Fibroblast of skin of right biceps (primary cell): Measurements from ENCODE around the gene OVAAL.

ENCODE experiments used
- DNase-seq: peaks from one replicate; pipeline ENCODE4 v3.0.0-alpha.2; 2013

OVAAL gene

DNA sequence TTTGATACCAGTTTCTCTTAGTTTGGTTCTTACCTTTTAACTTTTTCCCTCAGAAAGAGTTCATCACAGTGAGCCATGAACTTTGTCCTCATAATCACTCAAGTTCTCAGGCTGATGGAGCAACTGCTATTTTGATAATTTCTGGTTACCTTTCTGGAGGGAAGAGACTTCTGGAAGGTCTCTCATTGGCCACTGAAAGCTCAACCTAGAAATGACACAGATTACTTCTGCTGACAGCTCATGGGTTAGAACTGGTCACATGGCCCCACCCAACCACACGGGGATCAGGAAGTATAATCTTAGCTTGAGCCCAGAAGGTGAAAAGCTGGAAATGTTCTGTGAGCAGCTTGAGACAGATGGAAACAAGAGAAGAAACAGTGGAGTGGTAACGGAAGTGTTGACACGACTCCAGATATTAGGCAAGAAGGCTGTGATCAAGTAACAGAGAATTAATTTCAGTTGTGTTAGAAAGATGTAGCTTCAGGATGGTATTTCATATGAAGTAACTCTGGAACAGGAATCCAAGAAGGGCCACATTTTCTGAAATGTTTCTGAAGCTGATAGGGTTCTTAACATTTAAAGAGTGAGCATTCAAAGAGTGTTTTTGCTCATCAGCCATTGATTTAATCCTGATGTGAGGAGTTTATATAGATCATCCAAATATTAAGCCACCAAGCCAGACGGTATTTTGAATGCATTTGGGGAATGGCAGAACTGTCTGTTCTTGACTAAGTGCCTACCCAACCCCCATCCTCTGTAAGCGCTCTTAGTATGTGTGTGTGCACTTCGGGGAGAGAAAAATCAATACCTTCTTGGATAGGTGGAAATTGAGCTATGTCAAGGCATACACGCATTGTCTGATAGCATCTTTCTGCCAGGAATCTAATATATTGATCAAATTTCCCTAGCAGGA is 51.1 kb downstream of the OVAAL start:
- DNase-seq, result peak; percentile 24

- peak; percentile 18 for DNase-seq
These were observed 51.8 kb downstream of the OVAAL start for GRCh38 chr1:180610556-180611015.

DNA sequence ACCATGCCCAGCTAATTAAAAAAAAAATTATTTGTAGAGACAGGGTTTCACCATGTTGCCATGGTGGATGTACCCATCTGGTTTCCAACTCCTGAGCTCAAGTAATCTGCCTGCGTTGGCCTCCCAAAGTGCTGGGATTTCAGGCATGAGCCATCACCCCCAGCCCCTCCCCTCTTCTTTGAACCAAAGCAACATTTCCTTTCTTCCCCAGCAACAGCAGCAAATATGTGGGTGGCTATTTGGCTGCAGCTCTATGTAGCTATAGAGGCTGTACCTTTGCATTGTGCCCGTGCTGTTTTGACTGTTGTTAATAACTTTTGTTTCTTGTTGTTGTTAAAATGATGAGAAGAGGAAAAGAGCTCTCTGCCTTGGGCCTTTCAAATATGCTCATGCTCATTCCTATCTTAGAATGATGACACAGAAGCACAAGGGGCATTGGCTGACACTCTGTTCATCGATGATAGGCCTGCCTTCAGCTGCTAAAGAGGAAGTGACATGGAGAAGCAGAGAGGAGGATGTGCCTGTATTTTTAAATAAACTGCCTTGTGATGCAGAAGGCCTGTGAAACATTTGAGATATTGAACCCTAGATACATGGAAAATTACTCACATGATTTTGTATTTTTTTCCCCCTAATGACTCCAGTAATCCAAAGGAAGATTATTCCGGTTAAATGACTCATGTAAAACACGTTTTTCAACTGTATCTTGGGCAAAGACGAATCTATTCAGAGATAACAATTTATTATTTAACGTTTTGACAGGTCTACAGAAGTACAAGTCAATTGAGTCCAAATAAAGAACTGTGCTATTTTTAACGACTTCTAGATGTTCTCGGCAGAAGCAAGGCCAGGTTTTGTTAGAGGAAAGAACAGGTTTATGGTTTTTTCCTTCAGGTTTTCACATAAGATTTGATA is 52.5 kb downstream of the OVAAL start:
- peak; percentile 56 for DNase-seq

- no peak for DNase-seq
These were observed 53.9 kb downstream of the OVAAL start for GRCh38 chr1:180612632-180613031.

DNA sequence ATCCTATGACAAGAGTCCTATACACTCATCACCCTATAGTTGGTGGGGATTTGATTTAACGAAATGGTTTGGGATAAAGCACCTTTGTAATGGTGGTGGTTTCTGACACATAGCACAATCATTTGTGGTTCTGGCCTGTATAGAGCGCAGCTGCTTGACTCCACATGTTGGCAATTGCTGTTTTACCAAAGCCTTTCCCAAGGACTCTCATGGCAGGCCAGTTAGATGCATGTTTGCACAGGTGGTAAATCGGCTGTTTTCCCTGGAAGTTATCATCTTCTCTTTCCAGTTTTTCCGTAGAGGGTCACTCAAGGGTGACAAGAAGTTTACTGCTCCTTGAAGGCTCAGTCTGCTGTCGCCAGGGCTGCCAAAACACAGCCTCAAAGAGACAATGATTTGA is 56.0 kb downstream of the OVAAL start:
- no peak for DNase-seq

DNA sequence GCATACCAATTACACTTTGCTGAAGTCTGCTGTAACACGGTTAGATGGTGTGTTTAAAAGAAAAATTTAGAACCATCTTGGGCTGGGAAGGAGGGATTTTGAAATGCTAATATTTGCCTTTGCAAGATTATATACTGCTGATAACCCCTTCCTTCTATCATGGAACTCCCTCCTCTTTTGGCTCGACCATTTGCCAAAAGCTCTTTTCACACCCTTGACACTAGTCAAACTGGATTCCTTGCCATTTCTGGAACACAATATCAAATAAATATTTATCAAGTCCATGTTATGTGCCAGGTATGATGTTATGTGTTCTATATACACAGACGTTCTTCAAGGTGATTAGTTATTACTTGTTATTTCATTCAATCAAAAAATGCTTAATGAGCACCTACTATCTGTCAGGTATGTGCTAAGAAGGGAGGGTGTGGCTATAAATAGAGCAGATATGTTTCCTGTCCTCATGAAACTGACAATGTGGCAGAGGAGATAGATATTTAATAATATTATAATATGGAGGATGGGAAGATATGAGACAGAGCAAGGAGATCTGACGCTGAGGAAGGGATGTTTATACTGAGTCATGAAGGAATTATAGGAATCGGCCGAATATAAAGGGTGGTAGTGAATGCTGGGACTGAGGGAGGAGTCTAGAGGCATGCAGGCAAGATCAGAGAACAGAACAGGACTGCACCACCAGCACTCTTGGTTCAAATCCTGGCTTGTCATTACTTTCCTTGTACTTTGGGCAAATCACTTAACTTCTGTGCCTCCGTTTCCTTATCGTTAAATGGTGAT is 56.9 kb downstream of the OVAAL start:
- no peak for DNase-seq
